Hematopoietic multipotent progenitor cell treated with erythropoietin and hydrocortisone succinate and interleukin-3 and kit ligand, for 8 days (in vitro differentiated cells): ENCODE data around the gene FDPS.
A peak's percentile ranks its signal among the peaks of the same experiment; 100 is the strongest.
"Not testable (repeated sequence)": the region's sequence is repeated elsewhere in the genome, so short reads cannot be mapped to it uniquely, and the experiment has no call there.

Experiments
- DNase-seq: peaks from one replicate; pipeline ENCODE4 v3.0.0-alpha.2; 2015

Gene FDPS

DNA sequence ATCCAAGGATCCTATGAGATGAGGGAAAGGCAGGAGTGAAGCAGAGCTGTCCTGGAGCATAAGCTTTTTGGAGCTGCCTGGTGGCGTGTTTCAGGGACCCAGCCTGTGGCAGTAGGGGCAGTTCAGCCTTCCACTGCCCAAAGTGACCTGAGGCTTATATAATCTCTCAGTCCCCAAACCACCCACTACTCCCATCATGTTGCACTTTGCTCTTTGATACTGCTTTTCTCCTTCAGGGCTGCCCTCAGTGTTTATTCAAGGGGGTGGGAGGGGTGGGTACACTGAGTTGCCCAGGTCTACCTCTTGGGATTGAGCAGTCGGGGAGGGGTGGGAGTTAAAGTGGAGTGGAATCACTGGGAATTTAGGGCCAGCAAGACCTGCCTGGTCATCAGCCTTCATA is 22.1 kb upstream of the FDPS start:
- DNase-seq, result no peak

DNA sequence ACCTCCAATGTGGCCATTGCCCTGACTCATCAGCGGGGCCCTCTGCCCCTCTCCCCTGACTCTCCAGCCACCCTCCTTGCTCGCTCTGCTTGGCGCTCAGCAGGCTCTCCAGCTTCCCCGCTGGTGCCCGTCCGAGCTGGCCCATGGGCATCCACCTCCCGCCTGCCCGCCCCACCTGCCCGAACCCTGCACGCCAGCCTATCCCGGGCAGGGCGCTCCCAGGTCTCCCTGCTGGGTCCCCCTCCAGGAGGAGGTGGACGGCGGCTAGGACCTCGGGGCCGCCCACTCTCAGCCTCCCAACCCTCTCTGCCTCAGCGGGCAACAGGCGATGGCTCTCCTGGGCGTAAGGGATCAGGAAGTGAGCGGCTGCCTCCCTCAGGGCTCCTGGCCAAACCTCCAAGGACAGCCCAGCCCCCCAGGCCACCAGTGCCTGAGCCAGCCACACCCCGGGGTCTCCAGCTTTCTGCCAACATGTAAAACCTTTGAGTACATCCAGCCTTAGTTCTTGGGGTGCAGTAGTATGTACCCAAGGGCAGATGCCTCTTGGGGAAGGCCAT is 20.6 kb upstream of the FDPS start:
- peak; percentile 32 for DNase-seq

DNA sequence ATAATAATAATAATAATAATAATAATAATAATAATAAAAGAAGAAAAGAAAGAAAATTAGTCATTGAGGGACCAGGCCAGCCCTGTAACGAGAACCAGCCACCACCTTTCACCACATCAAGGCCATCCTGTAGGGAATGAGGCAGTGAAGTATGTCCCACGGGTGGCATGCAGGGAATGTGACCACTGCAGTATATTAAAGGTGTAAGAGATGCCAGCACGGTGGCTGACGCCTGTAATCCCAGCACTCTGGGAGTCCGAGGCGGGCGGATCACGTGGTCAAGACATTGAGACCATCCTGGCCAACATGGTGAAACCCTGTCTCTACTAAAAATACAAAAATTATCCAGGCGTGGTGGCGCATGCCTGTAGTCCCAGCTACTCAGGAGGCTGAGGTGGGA is 17.7 kb upstream of the FDPS start:
- not testable (repeated sequence) for DNase-seq

DNA sequence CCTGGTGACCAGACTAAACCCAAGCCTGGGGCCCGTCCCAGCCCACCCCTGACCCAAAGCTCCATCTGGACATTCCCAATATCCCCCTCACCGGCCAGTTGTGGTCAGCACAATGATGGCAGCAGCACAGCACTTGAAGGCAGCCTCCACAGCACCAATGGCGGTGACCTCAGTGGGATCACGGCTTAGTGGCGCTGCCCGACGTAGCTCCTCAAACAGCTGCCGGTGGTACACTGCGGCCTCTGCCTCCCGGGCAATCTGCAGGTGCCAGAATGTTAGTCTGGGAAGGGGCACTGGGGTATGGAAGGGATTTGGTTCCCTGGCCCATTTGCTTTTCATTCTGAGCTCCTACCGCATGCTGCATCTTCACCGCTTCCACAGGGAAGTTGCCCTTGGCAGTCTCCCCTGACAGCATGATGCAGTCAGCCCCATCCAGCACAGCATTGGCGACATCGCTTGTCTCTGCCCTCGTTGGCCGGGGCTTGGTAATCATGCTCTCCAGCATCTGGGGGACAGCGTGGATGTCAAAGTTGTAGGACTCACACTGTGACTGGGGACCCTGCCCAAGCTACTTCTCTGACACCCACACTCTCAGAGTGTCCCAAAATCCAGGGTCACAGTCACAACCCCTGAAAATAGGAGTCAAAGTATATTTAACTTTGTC is 15.4 kb upstream of the FDPS start:
- DNase-seq, result no peak

DNA sequence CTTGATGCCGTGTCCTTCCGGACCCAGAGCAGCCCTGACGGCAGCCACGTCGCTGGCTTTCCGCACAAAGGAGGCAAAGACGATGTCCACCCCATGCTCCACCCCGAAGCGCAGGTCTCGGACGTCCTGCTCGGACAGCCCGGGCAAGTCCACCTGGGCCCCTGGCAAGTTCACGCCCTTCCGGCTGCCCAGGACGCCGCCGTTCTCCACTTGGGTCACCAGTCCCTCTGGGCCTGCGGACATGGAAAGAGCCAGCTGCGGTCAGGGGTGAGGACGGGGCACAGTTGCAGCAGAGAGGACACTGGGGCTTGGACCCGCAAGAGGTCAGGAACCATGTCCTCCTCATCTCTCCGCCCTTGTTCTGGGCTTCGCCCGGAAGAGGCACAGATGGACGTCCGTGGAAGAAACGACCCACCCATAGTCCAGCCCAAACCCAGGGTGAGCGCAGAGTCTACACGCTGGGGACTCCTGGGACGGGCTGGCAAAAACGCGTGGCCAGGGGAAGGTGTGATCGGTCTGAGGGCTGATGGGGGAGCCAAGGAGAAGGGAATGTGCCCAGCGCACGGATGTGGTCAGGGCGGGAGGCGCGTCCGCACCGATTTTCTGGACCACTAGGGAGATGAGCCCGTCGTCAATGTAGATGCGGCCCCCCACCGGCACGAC is 14.0 kb upstream of the FDPS start:
- no peak for DNase-seq

DNA sequence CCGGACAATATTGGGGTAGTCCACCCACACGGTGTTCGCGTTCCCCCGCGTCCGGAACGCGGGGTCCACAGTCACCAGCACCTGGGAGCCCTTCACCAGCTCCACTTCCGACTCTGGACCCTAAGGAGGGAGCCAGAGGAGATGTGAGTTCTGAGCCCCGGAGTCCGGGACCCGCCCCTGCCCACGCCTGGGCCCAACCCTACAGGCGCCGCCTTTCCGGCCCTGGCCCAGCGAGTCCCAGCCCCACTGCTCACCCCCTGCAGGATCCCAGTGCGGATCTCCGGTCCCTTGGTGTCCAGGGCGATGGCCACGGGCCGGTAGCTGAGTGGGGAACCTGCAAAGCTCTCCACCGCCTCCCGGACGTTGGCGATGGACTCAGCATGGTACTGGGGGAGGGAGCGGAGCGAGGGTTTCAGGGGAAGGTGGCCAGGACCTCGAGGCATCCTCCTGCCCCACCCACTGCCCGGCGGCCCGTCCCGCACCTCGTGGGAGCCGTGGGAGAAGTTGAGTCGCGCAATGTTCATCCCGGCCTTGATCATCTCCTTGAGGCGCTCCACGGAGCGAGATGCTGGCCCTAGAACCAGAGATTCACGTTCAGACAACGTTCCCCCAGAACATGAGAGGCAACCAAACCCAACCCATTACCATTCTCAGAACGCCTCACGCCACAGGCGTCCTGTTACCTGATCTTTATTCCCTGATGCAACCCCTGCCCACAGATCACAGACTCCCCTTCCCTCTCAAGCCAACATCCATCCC is 13.3 kb upstream of the FDPS start:
- no peak for DNase-seq

DNA sequence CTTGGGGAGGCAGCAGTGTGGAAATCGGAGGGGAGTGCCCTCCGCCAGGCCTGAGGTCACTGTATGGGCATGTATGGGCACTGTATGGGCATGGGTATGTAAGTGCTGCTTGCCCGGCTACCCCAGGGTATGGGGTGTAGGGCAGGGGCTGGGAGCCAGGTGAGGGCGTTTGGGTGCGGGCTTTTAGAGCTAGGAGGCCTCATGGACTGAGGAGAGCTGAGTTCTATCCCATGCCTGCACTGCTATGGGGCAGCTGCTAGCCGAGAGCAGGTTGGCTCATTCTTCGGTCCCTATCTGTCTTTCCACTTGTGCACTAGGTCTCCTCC is 12.8 kb upstream of the FDPS start:
- DNase-seq, result no peak

DNA sequence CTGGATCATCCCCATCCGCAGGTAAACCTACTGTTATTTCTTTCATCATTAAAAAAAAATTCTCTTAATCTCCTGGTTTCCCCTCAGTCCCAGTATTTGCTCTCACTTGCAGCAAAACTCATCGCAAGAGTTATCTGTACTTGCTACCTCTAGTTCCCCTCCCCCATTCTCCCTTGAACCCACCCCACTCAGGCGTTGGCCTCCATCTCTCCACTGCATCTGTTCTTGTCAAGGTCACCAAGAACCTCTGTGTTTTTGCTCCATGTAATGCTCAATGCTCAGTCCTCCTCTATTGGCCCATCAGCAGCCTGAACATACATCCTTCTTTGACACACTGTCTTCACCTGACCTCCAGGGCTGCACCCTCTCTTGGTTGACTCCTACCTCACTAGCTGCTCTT is 12.0 kb upstream of the FDPS start:
- peak; percentile 59 for DNase-seq

DNA sequence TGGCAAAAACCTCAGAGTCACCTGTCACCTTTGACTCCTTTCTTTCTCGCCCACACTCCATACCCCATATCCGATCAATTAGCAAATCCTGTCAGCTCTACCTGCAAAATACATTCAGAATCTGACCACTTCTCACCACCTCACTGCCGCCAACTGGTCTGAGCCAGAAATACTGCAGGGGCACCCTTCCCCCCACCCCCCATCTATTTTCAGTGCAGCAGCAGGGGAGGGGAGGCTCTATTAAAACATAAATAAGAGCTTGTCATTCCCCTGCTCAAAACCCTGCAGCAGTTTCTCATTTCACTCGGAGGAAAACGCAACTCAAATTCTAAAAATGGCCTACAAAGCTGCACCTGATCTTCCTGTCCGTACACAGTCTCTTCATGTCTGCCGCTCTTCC is 11.3 kb upstream of the FDPS start:
- no peak for DNase-seq

DNA sequence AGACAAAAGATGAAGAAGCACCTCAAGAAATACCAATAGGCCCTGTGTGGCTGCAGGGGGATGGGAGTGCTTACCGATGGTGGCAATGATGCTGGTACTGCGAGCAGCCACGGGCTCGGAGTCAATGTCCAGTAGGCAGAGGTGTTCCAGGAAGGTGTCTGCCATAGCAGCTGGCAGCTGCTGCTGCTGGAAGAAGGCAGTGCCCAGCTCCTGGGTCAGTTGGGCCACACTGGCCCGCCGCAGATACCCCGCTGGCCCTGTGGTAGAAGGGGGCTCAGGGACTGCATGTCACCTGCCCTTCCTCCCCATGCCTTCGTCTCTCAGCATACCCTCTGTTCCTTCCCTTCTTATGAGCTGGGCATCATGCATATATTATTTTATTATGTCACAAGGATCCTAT is 8.6 kb upstream of the FDPS start:
- no peak for DNase-seq

DNA sequence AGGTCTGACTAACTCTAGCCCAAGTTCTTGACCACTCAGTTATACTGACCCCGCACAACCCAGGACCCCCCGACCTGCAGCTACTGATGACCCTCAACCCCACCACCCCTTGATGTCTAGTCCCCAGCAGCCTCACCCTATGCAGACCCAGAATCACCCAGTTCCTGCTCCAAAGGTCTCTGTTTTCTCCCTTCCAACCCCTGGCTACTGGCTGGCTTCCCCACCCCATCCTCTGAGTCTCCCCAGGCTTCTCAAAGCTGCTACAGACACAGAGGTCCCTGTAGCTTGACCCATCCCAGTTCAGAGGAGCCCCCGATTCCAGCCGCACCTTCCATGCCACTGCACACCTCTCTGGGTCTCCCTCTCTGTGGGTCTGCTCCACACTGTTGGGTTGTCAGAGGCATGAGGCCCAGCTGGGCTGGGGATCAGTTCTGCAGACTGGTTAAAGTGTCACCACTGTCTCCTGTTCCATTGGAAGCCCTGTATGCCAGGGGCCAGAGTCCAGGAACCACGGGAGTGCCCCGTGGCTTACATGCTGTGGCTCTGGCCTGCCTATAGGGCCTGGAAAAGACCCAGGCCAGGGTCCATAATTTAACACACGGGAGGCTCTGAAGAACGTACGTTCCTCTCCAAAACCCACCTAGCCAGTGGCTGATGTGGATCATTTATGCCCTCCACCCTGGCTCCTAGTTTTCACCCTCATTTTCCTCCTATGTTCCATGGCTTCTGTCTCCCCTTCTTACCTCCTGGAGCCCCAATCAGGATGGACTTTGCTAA is 7.9 kb upstream of the FDPS start:
- DNase-seq, result no peak

DNA sequence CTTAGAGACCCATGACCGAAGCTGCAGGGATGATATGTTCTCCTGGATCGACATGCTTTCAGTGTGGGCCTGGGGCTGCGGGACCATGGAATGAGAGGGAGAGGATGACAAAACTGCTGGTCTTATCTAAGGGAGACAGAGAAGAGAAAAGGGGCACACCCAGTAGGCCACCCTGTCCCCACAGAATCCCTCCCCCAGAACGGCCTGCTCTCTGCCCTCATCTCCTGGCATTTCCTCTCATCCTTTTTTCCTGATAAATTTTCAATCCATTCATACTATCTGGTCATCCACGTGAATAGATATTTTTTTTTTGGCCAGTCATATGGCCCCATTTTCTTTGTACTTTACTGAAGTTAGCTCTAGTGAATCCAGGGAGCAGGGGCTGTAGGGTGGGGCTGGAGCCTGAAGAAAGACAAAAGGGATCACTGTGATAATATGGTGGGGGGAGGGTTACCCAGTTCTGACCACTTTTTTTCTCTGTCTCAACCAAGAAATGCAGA is 7.3 kb upstream of the FDPS start, which contains the start of gene PKLR:
TSS of gene PKLR (minus strand) at position 97 of the 500 bp plus-strand sequence. CDS start at position 54, 43 bp downstream.
- DNase-seq, result peak; percentile 91

DNA sequence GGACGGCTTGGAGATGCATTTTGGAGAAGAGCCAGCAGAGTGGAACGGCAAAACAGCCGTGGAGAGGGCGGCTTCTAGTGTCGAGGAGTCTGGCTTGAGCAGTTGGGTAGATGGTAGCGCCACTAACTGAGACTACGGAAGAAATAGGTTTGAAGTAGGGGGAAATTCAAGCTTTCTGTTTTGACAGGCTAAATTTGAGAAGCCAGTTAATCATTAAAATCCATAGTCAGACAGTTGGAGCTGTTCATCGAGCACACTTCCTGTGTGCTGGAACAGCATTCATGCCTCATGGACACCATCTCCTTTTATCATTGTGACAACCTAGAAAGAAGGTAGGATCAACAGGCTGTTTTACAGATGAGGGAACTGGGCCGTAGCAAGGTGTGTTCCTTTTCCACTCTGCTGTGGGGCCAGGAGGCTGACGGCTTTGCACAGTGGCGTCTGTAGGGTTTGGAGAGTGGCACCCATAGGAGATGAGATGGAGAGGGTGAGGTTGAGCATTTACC is 4.1 kb upstream of the FDPS start:
- DNase-seq, result no peak

DNA sequence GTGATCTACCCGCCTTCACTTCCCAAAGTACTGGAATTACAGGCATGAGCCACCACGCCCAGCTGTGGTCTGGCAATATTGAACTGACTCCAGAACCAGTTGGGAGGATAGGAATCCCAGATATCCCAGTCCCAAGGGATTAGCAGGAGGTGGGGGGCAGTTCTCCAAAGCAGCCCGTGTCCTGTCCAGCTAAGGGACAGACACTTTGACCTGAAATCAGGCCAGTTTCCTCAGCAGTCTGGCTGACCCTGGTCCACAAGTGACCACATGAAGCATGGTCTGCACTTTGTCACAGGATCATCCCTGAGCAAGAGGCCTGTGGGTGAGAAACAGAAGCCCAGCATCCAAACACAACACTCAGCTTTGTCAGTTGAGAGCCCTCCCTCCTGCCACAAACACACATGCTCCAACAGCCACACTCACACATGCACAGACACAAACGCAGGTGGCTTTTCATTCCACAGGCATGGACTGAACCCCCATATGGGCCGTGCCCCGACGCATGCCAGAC is 2.7 kb upstream of the FDPS start:
- DNase-seq, result no peak

DNA sequence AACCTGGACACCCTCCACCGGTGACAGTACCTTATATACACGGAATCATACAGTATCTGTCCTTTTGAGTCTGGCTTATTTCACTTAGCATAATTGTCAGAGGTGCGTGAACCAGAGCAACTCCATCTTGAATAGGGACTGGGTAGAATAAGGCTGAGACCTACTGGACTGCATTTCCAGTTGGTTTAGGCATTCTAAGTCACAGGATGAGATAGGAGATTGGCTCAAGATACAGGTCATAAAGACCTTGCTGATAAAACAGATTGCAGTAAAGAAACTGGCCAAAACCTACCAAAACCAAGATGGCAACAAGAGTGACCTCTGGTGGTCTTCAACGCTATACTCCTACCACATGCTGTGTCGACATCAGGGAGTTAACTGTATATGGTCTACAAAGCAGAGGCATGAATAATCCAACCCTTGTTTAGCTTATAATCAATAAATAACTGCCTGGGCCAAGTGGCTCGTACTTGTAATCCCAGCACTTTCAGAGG is 1.4 kb upstream of the FDPS start:
- DNase-seq, result peak; percentile 85

DNA sequence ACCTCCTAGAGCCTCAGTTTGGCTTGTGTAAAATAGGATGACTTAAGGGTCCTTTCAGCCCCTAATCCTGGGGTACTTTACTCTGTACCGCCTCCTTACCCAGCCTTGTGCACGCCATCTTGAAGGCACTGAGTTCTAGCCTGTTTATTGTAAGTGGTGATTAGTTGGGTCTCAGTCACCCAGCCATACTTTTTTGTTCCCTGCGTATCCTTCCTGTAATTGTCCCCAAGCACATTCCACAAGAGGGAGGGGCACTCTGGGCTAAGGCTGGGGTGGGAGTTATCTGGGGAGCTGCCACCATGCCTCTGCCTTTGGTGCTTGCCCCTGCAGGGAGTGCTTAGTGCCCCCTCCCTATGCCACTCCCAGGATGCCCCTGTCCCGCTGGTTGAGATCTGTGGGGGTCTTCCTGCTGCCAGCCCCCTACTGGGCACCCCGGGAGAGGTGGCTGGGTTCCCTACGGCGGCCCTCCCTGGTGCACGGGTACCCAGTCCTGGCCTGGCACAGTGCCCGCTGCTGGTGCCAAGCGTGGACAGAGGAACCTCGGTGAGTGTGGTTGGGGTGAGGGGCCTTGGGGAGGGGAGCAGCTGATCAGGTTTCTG is 856 bp downstream of the FDPS start:
- peak; percentile 53 for DNase-seq

DNA sequence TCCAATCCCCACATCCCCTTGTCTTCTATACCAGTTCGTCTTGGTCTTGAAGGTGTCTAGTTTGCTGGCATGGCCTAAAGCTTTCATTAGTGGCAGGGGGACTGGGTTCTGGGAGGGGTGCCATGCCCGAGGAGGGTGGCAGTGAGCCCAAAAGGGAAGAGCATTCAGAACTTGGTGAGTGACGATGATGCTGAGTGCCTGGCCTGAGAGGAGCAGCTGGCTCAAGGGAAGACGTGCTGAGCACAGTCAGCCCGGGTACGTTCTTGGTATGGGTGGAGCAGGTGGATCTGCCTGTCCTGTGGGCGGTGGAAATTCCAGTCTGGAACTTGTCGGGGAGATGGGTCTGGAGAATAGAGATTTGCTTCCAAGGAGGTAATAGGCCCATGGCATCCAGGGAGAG is 4.6 kb downstream of the FDPS start:
- DNase-seq, result no peak

DNA sequence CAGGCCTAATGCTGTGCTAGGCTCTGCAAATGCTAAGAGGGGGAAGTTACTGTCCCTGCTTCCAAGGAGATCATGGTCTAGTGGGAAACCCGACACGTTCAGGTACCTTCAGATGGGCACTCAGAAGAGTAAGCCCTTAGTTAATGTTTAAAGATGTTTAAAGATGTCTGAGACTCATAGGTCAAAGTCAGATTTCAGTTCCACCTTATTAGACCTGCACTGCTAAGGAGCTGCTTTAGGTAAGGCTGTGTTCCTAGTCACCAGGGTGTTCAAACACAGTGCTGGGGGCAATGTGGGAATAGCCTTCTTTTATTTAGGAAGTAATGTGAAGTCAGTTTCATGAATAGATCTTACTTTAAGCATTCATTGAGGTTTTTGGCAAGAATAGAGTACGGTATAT is 8.3 kb downstream of the FDPS start:
- DNase-seq, result no peak

DNA sequence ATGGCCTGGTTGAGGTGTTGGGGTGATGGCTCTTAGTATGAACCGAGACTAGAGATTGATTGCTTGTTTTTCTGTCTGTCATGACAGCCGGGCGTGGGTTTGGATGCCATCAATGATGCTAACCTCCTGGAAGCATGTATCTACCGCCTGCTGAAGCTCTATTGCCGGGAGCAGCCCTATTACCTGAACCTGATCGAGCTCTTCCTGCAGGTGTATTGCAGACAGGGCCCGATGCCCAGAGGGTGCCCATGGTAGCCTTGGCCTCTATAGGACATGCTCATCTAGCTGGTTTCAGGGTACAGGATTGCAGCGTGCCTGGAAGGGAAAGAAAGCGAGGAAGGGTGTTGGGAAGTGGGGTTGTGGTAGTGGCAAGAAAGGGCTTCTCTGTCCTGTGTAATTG is 9.4 kb downstream of the FDPS start:
- DNase-seq, result no peak

DNA sequence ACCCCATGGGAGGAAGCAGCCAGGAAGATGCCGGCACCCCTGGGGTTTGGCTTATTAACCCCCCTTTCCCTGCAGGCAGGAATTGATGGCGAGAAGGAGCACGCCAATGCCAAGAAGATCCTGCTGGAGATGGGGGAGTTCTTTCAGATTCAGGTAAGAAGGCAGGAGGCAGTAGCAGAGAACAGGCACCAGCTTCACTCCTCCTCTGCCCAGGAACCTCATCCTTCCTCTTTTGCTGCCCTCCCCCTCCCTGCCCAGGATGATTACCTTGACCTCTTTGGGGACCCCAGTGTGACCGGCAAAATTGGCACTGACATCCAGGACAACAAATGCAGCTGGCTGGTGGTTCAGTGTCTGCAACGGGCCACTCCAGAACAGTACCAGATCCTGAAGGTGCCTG is 10.9 kb downstream of the FDPS start:
- DNase-seq, result no peak

DNA sequence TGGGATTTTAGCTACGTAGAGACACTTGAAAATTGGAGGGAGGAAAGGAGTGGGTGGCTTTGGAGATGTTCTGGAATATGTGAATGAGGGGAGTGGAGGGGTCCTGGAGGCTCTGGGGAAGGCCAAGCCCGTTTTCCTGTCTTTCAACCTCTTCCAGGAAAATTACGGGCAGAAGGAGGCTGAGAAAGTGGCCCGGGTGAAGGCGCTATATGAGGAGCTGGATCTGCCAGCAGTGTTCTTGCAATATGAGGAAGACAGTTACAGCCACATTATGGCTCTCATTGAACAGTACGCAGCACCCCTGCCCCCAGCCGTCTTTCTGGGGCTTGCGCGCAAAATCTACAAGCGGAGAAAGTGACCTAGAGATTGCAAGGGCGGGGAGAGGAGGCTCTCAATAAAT is 11.6 kb downstream of the FDPS start:
- no peak for DNase-seq
